Breast epithelium (tissue), 4 donors: Measurements from ENCODE around the gene LRP1. TPM values are rescaled to one million over a fixed set of nuclear protein-coding genes. Genes with fewer than 3 reads are reported as not detected.

Source experiments
- DNase-seq, 2 donors: peaks; one replicate each; pipeline ENCODE4 v3.0.0-alpha.2; 2019; ENCODE audit warnings: low spot score in 2 of 2
- H3K27ac ChIP-seq, 2 donors: fragments of 200-600 bp; sonication (generic) in 1 of 2; one replicate each; pipeline ENCODE4 v1.5.1; 2016 to 2019; ENCODE audit warnings: mild to moderate bottlenecking in 1 of 2
- H3K27me3 ChIP-seq, 2 donors: fragments of 200-600 bp; sonication (generic) in 1 of 2; one replicate each; pipeline versions ENCODE4 v1.5.1 to v1.6.0; 2017 to 2019; ENCODE audit warnings: control low read depth in 1 of 2, mild to moderate bottlenecking in 1 of 2
- H3K36me3 ChIP-seq: fragments of 200-600 bp; one replicate; pipeline ENCODE4 v1.5.1; 2019
- H3K4me1 ChIP-seq, 2 donors: fragments of 200-600 bp; sonication (generic); one replicate each; pipeline ENCODE4 v1.5.1; 2016 to 2019; ENCODE audit warnings: control low read depth in 1 of 2
- H3K4me3 ChIP-seq, 3 donors: fragments of 200-600 bp; sonication (generic); 1 replicate in 2 of 3; 2 replicates in 1 of 3; pipeline ENCODE4 v1.5.1; 2016 to 2019; ENCODE audit warnings: mild to moderate bottlenecking in 3 of 3, moderate library complexity in 2 of 3
- H3K9me3 ChIP-seq, 2 donors: fragments of 200-600 bp; sonication (generic) in 1 of 2; one replicate each; pipeline ENCODE4 v1.5.1; 2016 to 2019; ENCODE audit warnings: control low read depth in 1 of 2
- POLR2A ChIP-seq: fragments of 450-650 bp; IDR thresholded peaks from one replicate; pipeline ENCODE4 v1.6.1; 2016; ENCODE audit warnings: antibody characterized with exemption, mild to moderate bottlenecking, moderate library complexity
- POLR2AphosphoS5 ChIP-seq, 3 donors: sonication (generic); formaldehyde crosslinking; IDR thresholded peaks; one replicate each; pipeline ENCODE4 v1.6.1; 2017; ENCODE audit warnings: antibody characterized with exemption in 3 of 3
- intact Hi-C: fragments of 100-400 bp; cut with DNase I; formaldehyde crosslinking; loops from one replicate; pipeline ENCODE4 v1.15.1; 2023; ENCODE audit warnings: low total_unique reads
- total RNA-seq, 3 donors: library from RNA; depleted of rRNA; stranded (reverse); fragments of >200 nt; gene quantifications; one replicate each; pipeline ENCODE4 v1.1.0, GENCODE V29; 2016
- TF ChIP-seq, protein P1 (sequence below), 3 donors: fragments of 450-650 bp; IDR thresholded peaks; one replicate each; pipeline ENCODE4 v1.5.1; 2016 to 2017; ENCODE audit warnings: antibody characterized with exemption in 3 of 3, mild to moderate bottlenecking in 3 of 3, moderate library complexity in 3 of 3

LRP1 gene
- total RNA-seq, 3 donors from 2014 or later = 102 to 894 (median 240) TPM

DNA sequence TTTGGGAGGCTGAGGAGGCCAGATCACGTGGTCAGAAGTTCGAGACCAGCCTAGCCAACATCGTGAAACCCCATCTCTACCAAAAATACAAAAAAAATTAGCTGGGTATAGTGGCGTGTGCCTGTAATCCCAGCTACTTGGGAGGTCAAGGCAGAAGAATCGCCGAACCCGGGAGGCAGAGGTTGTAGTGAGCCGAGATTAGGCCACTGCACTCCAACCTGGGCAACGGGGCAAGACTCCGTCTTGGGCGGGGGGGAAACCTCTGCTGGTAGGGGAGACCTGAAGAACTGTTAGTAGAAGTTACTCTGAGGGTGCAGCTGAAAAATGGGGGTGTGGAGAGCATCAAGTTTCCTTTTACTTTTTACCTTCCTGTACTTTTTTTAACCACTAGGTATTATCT is 2.2 kb upstream of the LRP1 start:
- H3K9me3 ChIP-seq = no peaks in the 10 kb centered on the region
- peaks cover 0 to 3% of the 10 kb centered on the region in 2 donors for H3K4me1 ChIP-seq
- no peak for TF ChIP-seq POLR2A
- TF ChIP-seq POLR2AphosphoS5 (IDR thresholded peaks at IDR 0.05) = no peak
- TF ChIP-seq, protein P1, sequence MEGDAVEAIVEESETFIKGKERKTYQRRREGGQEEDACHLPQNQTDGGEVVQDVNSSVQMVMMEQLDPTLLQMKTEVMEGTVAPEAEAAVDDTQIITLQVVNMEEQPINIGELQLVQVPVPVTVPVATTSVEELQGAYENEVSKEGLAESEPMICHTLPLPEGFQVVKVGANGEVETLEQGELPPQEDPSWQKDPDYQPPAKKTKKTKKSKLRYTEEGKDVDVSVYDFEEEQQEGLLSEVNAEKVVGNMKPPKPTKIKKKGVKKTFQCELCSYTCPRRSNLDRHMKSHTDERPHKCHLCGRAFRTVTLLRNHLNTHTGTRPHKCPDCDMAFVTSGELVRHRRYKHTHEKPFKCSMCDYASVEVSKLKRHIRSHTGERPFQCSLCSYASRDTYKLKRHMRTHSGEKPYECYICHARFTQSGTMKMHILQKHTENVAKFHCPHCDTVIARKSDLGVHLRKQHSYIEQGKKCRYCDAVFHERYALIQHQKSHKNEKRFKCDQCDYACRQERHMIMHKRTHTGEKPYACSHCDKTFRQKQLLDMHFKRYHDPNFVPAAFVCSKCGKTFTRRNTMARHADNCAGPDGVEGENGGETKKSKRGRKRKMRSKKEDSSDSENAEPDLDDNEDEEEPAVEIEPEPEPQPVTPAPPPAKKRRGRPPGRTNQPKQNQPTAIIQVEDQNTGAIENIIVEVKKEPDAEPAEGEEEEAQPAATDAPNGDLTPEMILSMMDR (IDR thresholded peaks at IDR 0.05) = no peak
- H3K36me3 ChIP-seq = no peaks in the 10 kb centered on the region
- H3K27me3 ChIP-seq = no peaks in the 10 kb centered on the region
- no peak for DNase-seq
- no peak overlapping the region for H3K27ac ChIP-seq
- intact Hi-C loops = no loop called here
- no peak overlapping the region for H3K4me3 ChIP-seq

DNA sequence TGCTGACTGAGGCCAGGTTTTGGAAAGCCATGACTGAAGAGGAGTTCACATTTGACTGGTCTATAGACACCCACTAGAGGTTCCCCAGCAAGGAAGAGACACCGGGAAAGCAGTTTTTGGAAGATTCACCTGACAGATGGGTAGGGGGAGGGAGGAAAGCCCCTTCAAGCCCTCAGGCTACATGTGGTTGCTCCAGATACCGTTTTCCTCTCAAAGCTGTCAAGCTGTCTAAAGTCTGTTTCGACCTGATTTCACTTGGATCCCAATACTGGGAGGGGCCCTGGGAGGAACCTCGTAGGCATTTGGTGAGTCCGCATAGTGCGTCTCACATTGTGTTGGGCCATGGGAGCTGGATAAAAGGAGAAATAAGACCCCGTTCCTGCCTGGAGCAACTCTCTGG is 1.7 kb upstream of the LRP1 start:
- Histone ChIP-seq H3K9me3 (no peaks in the 10 kb centered on the region), H3K4me3 (peak overlapping the region in 2 of 3 donors; percentile 67 to 82), H3K36me3 (no peaks in the 10 kb centered on the region), H3K27ac (peak overlapping the region; percentile 93 to 97), H3K27me3 (no peaks in the 10 kb centered on the region), H3K4me1 (peaks cover 0 to 3% of the 10 kb centered on the region in 2 donors)
- TF ChIP-seq POLR2A (no peak), POLR2AphosphoS5 (IDR thresholded peaks at IDR 0.05) (no peak)
- TF ChIP-seq, protein P1 (IDR thresholded peaks at IDR 0.05) = no peak
- DNase-seq = no peak
- intact Hi-C loops = no loop called here

DNA sequence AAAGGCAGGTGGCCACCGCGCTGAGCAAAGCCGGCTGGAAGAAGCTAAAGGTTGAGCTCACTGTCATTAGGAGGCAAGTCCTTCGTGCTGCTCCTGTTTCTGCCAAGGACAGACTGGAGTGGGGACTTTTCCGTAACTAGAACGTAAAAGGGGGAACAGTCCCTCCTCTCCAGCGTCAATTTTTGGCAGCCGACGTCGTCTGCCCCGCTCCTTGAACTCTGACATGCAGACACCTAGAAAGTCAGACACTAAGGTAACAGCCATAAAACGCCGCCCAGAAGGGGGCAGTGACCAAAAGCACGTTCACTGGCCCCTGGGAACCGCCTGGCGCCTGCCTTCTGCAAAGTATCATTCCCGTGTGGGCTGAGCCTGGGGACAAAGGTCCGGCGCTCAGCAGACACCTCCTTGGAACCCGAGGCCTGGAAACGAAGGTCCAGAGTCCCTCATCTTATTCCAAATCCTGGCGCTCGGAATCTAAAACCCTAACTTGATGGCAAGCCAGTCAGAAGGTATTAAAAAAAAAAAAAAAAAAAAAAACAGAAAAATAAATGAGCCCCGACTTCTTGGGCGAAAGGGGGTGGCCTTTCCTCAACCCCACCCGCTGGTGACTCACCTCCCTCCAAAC is 1.1 kb upstream of the LRP1 start:
- Histone ChIP-seq H3K9me3 (no peaks in the 10 kb centered on the region), H3K36me3 (no peaks in the 10 kb centered on the region), H3K27ac (peak overlapping the region; percentile 93 to 97), H3K27me3 (no peaks in the 10 kb centered on the region), H3K4me3 (peak overlapping the region; percentile 63 to 82 (median 67)), H3K4me1 (peaks cover 0 to 3% of the 10 kb centered on the region in 2 donors)
- peak; percentile 77 to 78 for DNase-seq
- TF ChIP-seq, protein P1 (IDR thresholded peaks at IDR 0.05) = no peak
- peak in 1 of 3 donors; percentile 35 for TF ChIP-seq POLR2AphosphoS5 (IDR thresholded peaks at IDR 0.05)
- intact Hi-C loops = no loop called here

DNA sequence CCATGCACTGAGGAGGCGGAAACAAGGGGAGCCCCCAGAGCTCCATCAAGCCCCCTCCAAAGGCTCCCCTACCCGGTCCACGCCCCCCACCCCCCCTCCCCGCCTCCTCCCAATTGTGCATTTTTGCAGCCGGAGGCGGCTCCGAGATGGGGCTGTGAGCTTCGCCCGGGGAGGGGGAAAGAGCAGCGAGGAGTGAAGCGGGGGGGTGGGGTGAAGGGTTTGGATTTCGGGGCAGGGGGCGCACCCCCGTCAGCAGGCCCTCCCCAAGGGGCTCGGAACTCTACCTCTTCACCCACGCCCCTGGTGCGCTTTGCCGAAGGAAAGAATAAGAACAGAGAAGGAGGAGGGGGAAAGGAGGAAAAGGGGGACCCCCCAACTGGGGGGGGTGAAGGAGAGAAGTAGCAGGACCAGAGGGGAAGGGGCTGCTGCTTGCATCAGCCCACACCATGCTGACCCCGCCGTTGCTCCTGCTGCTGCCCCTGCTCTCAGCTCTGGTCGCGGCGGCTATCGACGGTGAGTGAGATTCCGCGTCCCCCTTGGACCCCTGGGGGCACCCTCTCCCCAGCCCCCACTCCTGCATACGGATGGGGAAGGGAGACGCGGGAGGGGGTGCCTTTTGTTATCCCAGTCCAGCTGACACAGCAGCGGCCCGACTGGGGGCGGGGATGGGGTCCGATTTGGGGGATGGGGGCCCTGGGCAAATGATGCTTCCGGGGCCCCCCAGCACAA is 400 bp downstream of the LRP1 start:
- Histone ChIP-seq H3K36me3 (no peaks in the 10 kb centered on the region), H3K9me3 (no peaks in the 10 kb centered on the region), H3K27me3 (no peaks in the 10 kb centered on the region), H3K4me3 (peak overlapping the region; percentile 63 to 82 (median 67)), H3K4me1 (peaks cover 0 to 3% of the 10 kb centered on the region in 2 donors), H3K27ac (peak overlapping the region; percentile 93 to 97)
- TF ChIP-seq POLR2AphosphoS5 (IDR thresholded peaks at IDR 0.05) = no peak
- TF ChIP-seq POLR2A = no peak
- TF ChIP-seq, protein P1 (IDR thresholded peaks at IDR 0.05) = no peak
- intact Hi-C loops = loop anchor here (1.0 kb wide), 1 partner anchor 47 kb away; no protein-coding TSS in a partner anchor
- DNase-seq = no peak

GRCh38 chr12:57129321-57129842 is 1.1 kb downstream of the LRP1 start:
- no peak for DNase-seq
- Histone ChIP-seq H3K4me1 (peaks cover 0 to 3% of the 10 kb centered on the region in 2 donors), H3K4me3 (peak overlapping the region; percentile 63 to 82 (median 67)), H3K36me3 (no peaks in the 10 kb centered on the region), H3K9me3 (no peaks in the 10 kb centered on the region), H3K27ac (peak overlapping the region; percentile 93 to 97), H3K27me3 (no peaks in the 10 kb centered on the region)
- TF ChIP-seq, protein P1 (IDR thresholded peaks at IDR 0.05) = no peak
- no peak for TF ChIP-seq POLR2A
- no peak for TF ChIP-seq POLR2AphosphoS5 (IDR thresholded peaks at IDR 0.05)
- intact Hi-C loops = no loop called here
